ENCODE data around the gene THPO.
A peak's percentile ranks its signal among the peaks of the same experiment; 100 is the strongest.

DNA sequence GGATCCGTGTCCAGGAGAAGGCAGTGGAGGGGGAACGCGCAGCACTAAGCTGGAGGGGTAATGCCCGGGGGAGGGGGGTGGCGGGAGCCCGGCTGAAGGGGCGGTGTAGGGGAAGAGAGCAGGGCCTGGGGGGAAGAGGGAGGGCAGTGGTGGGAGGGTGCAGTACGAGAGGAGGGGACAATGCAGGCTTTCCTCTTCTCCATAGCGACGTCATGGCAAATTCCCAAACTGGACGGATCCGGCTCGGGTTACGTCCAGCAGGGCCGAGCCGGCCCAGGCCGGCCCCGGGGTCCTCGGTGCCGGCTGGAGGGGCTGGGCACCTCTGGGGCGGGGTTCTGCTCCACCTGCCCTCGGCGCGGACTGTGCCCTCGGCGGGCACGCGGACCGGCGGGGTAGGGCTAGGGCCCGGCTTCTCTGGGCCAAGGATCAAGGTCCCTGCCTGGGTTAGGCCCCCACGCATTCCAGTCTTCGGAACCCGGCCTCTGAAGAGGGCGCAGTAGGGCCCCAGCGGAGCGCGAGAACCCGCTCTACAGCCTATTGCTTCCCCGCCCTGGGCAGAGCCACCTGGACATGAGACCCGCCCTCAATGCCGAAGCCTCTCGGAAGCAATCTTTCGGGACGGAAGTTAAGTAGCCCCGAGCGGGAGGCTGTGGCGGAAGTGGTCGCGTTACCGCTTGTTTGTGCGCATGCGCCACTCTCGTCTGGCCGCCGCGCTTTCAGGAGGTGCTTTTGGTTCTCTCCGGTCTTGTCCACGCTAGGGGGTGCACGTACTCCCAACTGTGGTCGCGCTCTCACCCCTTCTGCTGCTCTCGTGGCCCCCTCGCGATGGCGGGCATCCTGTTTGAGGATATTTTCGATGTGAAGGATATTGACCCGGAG, 15.1 kb downstream of the THPO start:
- peak; percentile 65 for TF ChIP-seq POLR2AphosphoS5 (IDR thresholded peaks at IDR 0.05; ENCODE audit: low read depth, low read length)
- peak; percentile 59; the same call in 1 of the 2 replicates for TF ChIP-seq TAF1 (IDR thresholded peaks at IDR 0.05; ENCODE audit: borderline replicate concordance, insufficient read depth, low read length)
- TF ChIP-seq, protein P1, sequence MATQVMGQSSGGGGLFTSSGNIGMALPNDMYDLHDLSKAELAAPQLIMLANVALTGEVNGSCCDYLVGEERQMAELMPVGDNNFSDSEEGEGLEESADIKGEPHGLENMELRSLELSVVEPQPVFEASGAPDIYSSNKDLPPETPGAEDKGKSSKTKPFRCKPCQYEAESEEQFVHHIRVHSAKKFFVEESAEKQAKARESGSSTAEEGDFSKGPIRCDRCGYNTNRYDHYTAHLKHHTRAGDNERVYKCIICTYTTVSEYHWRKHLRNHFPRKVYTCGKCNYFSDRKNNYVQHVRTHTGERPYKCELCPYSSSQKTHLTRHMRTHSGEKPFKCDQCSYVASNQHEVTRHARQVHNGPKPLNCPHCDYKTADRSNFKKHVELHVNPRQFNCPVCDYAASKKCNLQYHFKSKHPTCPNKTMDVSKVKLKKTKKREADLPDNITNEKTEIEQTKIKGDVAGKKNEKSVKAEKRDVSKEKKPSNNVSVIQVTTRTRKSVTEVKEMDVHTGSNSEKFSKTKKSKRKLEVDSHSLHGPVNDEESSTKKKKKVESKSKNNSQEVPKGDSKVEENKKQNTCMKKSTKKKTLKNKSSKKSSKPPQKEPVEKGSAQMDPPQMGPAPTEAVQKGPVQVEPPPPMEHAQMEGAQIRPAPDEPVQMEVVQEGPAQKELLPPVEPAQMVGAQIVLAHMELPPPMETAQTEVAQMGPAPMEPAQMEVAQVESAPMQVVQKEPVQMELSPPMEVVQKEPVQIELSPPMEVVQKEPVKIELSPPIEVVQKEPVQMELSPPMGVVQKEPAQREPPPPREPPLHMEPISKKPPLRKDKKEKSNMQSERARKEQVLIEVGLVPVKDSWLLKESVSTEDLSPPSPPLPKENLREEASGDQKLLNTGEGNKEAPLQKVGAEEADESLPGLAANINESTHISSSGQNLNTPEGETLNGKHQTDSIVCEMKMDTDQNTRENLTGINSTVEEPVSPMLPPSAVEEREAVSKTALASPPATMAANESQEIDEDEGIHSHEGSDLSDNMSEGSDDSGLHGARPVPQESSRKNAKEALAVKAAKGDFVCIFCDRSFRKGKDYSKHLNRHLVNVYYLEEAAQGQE (IDR thresholded peaks at IDR 0.05; ENCODE audit: insufficient read depth in 1 of 2, low read depth in 2 of 2, low read length in 2 of 2), result no peak
- no peak for TF ChIP-seq SIN3A (IDR thresholded peaks at IDR 0.05; ENCODE audit: borderline replicate concordance, insufficient read depth, low read length)
- TF ChIP-seq FOXP2 (optimal IDR thresholded peaks at IDR 0.05; ENCODE audit: borderline replicate concordance, extremely low read depth, extremely low read length, insufficient read depth), result no peak

Data from PFSK-1 (cell line).